Heart right ventricle (tissue), 16 donors: ENCODE data around the gene LAPTM5. TPM values are rescaled to one million over a fixed set of nuclear protein-coding genes. Genes with fewer than 3 reads are reported as not detected.
A peak's percentile ranks its signal among the peaks of the same experiment; 100 is the strongest.

Experiments used
- ATAC-seq, 8 donors: fragments of 200-7000 bp; cut with Tn5 transposase; one replicate each; pipeline ENCODE4 v1.9.1; 2020; ENCODE audit warnings: mild to moderate bottlenecking in 8 of 8, moderate library complexity in 8 of 8, moderate number of reproducible peaks in 1 of 8
- DNase-seq, 2 donors: peaks; one replicate each; pipeline ENCODE4 v3.0.0-alpha.2; 2020
- H3K27ac ChIP-seq, 10 donors: fragments of 200-600 bp; sonication (generic) in 2 of 10; one replicate each; pipeline versions ENCODE4 v1.5.0 to v1.8.0; 2020 to 2022; ENCODE audit warnings: mild to moderate bottlenecking in 3 of 10
- H3K27me3 ChIP-seq, 7 donors: fragments of 200-600 bp; one replicate each; pipeline ENCODE4 v1.8.0; 2021 to 2022; ENCODE audit warnings: mild to moderate bottlenecking in 2 of 7
- H3K36me3 ChIP-seq, 9 donors: fragments of 200-600 bp; sonication (generic) in 1 of 9; one replicate each; pipeline versions ENCODE4 v1.5.0 to v1.8.0; 2020 to 2022; ENCODE audit warnings: mild to moderate bottlenecking in 2 of 9
- H3K4me1 ChIP-seq, 9 donors: fragments of 200-600 bp; sonication (generic) in 1 of 9; one replicate each; pipeline versions ENCODE4 v1.5.0 to v1.8.0; 2020 to 2022; ENCODE audit warnings: mild to moderate bottlenecking in 4 of 9
- H3K4me3 ChIP-seq, 10 donors: fragments of 200-600 bp; sonication (generic) in 2 of 10; one replicate each; pipeline versions ENCODE4 v1.5.0 to v1.8.0; 2020 to 2022; ENCODE audit warnings: mild to moderate bottlenecking in 7 of 10, moderate library complexity in 2 of 10
- H3K9me3 ChIP-seq, 11 donors: fragments of 200-600 bp in 10 of 11; sonication (generic) in 2 of 11; one replicate each; pipeline versions ENCODE4 v1.5.0 to v1.8.0; 2013 to 2022; ENCODE audit warnings: mild to moderate bottlenecking in 2 of 11, control low read depth in 1 of 11, moderate library complexity in 1 of 11
- CTCF ChIP-seq, 9 donors: fragments of 200-600 bp; sonication (generic) in 2 of 9; IDR thresholded peaks; one replicate each; pipeline versions ENCODE4 v1.5.0 to v1.8.0; 2021 to 2022; ENCODE audit warnings: antibody characterized with exemption in 9 of 9, mild to moderate bottlenecking in 5 of 9, moderate library complexity in 1 of 9
- WGBS, 2 donors: extraction: QIAGEN DNeasy Blood & Tissue Kit; methylation state at CpG; one replicate each; pipeline ENCODE4 v1.1.7; 2013; ENCODE audit warnings: inconsistent platforms in 1 of 2; 5-methylcytosine and 5-hydroxymethylcytosine counted together
- intact Hi-C, 10 donors: fragments of 100-400 bp; cut with DNase I; formaldehyde crosslinking; loops; one replicate each; pipeline versions ENCODE4 v1.11.1 to v1.14.2; 2022
- polyA plus RNA-seq, 2 donors: library from polyadenylated mRNA; stranded (reverse); fragments of 200-250 nt; gene quantifications; one replicate each; pipeline ENCODE4 v1.2.3, GENCODE V29; 2013
- total RNA-seq, 10 donors: library from RNA; stranded (reverse); fragmentation: NEBNext Ultra II Directional in 3 of 10; extraction: Animal tissue kit (Norgen Biotek cat#: 25700) in 3 of 10; gene quantifications; one replicate each; pipeline versions ENCODE4 v1.2.1 to v1.2.4, GENCODE V29; 2021 to 2023
- donor health status: Arrhythmogenic right ventricular cardiomyopathy.
- donor health status: ischemic (EF 13 %, LVEDD 7.1; RV severe dilation, severe dysfunction).
- donor health status: healthy with polysubstance abuse.
- donor health status: DM: no; HTN: yes; CAD: no.
- donor health status: DM: no; HTN: no; CAD: no.
- donor health status: ischemic (EF 25% LVEDD 6.9; RV normal size, moderate dysfunction).
- donor health status: ischemic (EF 25% LVEDD 5.7; RV mildly dilated, moderate dysfunction).
- donor health status: healthy.
- donor health status: DM: yes; HTN: yes; CAD: no.
- donor health status: Ischemic cardiomyopathy.
- donor health status: ischemic (EF 35%, LVEDD 5.7; RV mildly dilated, moderate dysfunction).
- donor health status: nonischemic (EF 11% LVEDD 7.7; RV severe dilation, severe dysfunction).
- donor health status: DM: yes; HTN: yes; CAD: no.
- donor health status: PGD.
- donor health status: ischemic (EF 29% LVEDD 5.4; RV normal size, mild dysfunction).
- donor health status: nonischemic (EF 23%, LVEDD 6.1; RV moderate dilation, normal function).

The LAPTM5 gene
- total and polyA plus RNA-seq, 12 donors = 5.9 to 114 (median 13.9) TPM

DNA sequence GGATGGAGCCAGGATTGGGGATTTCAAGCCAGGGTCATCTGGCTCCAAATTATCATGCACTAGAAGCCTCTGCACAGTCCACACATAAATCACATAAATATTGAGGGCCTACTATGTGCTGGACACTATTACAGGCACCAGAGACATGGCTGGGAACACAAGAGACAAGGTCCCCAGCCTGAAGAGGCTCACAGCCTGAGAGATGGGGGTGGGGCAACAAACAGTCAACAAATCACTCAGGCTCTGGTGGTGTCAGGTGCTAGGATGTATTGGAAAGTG is 41.6 kb upstream of the LAPTM5 start:
- Histone ChIP-seq H3K36me3 (no peaks in the 10 kb centered on the region), H3K9me3 (no peaks in the 10 kb centered on the region), H3K27ac (peak overlapping the region in 5 of 10 donors; percentile 19 to 84 (median 47)), H3K4me3 (no peak overlapping the region), H3K4me1 (peaks cover 11 to 42% (median 25%) of the 10 kb centered on the region in 9 donors), H3K27me3 (peaks cover 0 to 15% (median 0%) of the 10 kb centered on the region in 7 donors)
- intact Hi-C loops = no loop called here
- no peak for TF ChIP-seq CTCF (IDR thresholded peaks at IDR 0.05)
- ATAC-seq (no peak), DNase-seq (no peak)

- intact Hi-C loops = no loop called here
- peak; percentile 25 to 62 (median 46) for ATAC-seq
- Histone ChIP-seq H3K4me1 (peaks cover 11 to 42% (median 25%) of the 10 kb centered on the region in 9 donors), H3K4me3 (no peak overlapping the region), H3K27ac (peak overlapping the region in 8 of 10 donors; percentile 19 to 84 (median 49)), H3K9me3 (no peaks in the 10 kb centered on the region), H3K27me3 (peaks cover 0 to 13% (median 0%) of the 10 kb centered on the region in 7 donors), H3K36me3 (no peaks in the 10 kb centered on the region)
- 61 to 75% methylated on average over 9 of the region's 9 CpGs for WGBS, 2 donors
- DNase-seq = peak; percentile 30 to 45
- TF ChIP-seq CTCF (IDR thresholded peaks at IDR 0.05) = no peak
These were observed 41.0 kb upstream of the LAPTM5 start for GRCh38 chr1:30798389-30799232.

- Histone ChIP-seq H3K4me3 (no peak overlapping the region), H3K9me3 (no peaks in the 10 kb centered on the region), H3K36me3 (no peaks in the 10 kb centered on the region), H3K27ac (no peak overlapping the region), H3K27me3 (peaks cover 0 to 6% (median 0%) of the 10 kb centered on the region in 7 donors), H3K4me1 (peaks cover 11 to 32% (median 18%) of the 10 kb centered on the region in 9 donors)
- WGBS, 2 donors = 33 to 34% methylated on average over 5 of the region's 5 CpGs
- peak in 1 of 8 donors; percentile 39 for ATAC-seq
- intact Hi-C loops = no loop called here
- DNase-seq = no peak
- TF ChIP-seq CTCF (IDR thresholded peaks at IDR 0.05) = no peak
These were observed 37.5 kb upstream of the LAPTM5 start for GRCh38 chr1:30795026-30795425.

GRCh38 chr1:30794260-30794659 is 36.7 kb upstream of the LAPTM5 start:
- Histone ChIP-seq H3K27ac (no peak overlapping the region), H3K9me3 (no peaks in the 10 kb centered on the region), H3K27me3 (peaks cover 0 to 6% (median 0%) of the 10 kb centered on the region in 7 donors), H3K4me3 (no peak overlapping the region), H3K36me3 (no peaks in the 10 kb centered on the region), H3K4me1 (peaks cover 11 to 26% (median 18%) of the 10 kb centered on the region in 9 donors)
- no peak for TF ChIP-seq CTCF (IDR thresholded peaks at IDR 0.05)
- DNase-seq = no peak
- intact Hi-C loops = no loop called here
- 98% methylated on average over 4 of the region's 4 CpGs for WGBS, 2 donors
- no peak for ATAC-seq
